A549 (cell line): Measurements from ENCODE around the gene TOM1L2. TPM values are rescaled to one million over a fixed set of nuclear protein-coding genes. Genes with fewer than 3 reads are reported as not detected.

Experiments
- ATAC-seq, 2 experiments: fragments of 200-7000 bp in 1 of 2; fragments of >200 bp in 1 of 2; cut with Nextera tagmentation in 1 of 2; cut with Tn5 transposase in 1 of 2; 3 replicates each; pipeline versions ENCODE4 v1.8.0 to v1.9.1; 2018 to 2020; ENCODE audit warnings: mild to moderate bottlenecking in 1 of 2, moderate library complexity in 1 of 2
- CTCF ChIA-PET: fragments of 300-600 bp; sonication (Branson Sonifier 250); formaldehyde crosslinking; extraction: SDS; loops from one replicate; lab custom pipeline; 2021; ENCODE audit warnings: antibody characterized with exemption, inconsistent platforms; lab: Yijun Ruan, JAX
- POLR2A ChIA-PET: fragments of 350-600 bp; formaldehyde crosslinking; extraction: SDS; loops from one replicate; lab custom pipeline; 2021; ENCODE audit warnings: antibody characterized with exemption, inconsistent platforms; lab: Yijun Ruan, JAX
- DNase-seq, 2 experiments: peaks; one replicate each; pipeline versions ENCODE4 v3.0.0 to v3.0.0-alpha.2; 2011 to 2016; ENCODE audit warnings: low read depth in 1 of 2, low spot score in 1 of 2
- FAIRE-seq: peaks from 2 replicates; lab custom pipeline; 2011; peaks lifted over from hg19 to GRCh38; lab: Jason Lieb, UNC
- H3K27ac ChIP-seq, 2 experiments: fragments of >200 bp; sonication (Bioruptor Twin); formaldehyde crosslinking; 3 replicates each; pipeline ENCODE4 v1.5.1; 2016 to 2017
- H3K4me1 ChIP-seq: fragments of >200 bp; sonication (Bioruptor Twin); formaldehyde crosslinking; 3 replicates; pipeline ENCODE4 v1.6.1; 2016
- H3K4me2 ChIP-seq: fragments of >200 bp; sonication (Bioruptor Twin); formaldehyde crosslinking; 3 replicates; pipeline ENCODE4 v1.6.1; 2016
- H3K4me3 ChIP-seq: fragments of >200 bp; sonication (Bioruptor Twin); formaldehyde crosslinking; 3 replicates; pipeline ENCODE4 v1.5.1; 2016
- H3K9me3 ChIP-seq: fragments of >200 bp; sonication (Bioruptor Twin); formaldehyde crosslinking; 3 replicates; pipeline ENCODE4 v1.6.1; 2016
- BCL3 ChIP-seq: fragments of >200 bp; sonication (Bioruptor Twin); formaldehyde crosslinking; IDR thresholded peaks from 3 replicates; pipeline ENCODE4 v1.6.1; 2016
- CTCF ChIP-seq: fragments of >200 bp; sonication (Bioruptor Twin); formaldehyde crosslinking; IDR thresholded peaks from 3 replicates; pipeline ENCODE4 v1.5.1; 2016
- EP300 ChIP-seq, 2 experiments: fragments of >200 bp; sonication (Bioruptor Twin); formaldehyde crosslinking; IDR thresholded peaks; 2 replicates in 1 of 2; 3 replicates in 1 of 2; pipeline ENCODE4 v1.6.1; 2016 to 2017
- ESRRA ChIP-seq: fragments of 150-350 bp; IDR thresholded peaks from 2 replicates; pipeline ENCODE4 v1.6.1; 2014; ENCODE audit warnings: mild to moderate bottlenecking, low read length, borderline replicate concordance
- GATA3 ChIP-seq: IDR thresholded peaks from 2 replicates; pipeline ENCODE4 v1.6.1; 2012; ENCODE audit warnings: borderline replicate concordance
- HEYL ChIP-seq: fragments of 250-450 bp; sonication (Bioruptor Pico); IDR thresholded peaks from 2 replicates; pipeline ENCODE4 v1.8.0; 2021; ENCODE audit warnings: mild to moderate bottlenecking, moderate library complexity
- JUNB ChIP-seq: fragments of >200 bp; sonication (Bioruptor Twin); formaldehyde crosslinking; IDR thresholded peaks from 2 replicates; pipeline ENCODE4 v1.6.1; 2016
- KDM5A ChIP-seq: fragments of 200-600 bp; sonication (generic); IDR thresholded peaks from 2 replicates; pipeline ENCODE4 v1.6.1; 2016; ENCODE audit warnings: antibody characterized with exemption, mild to moderate bottlenecking
- MAFK ChIP-seq: fragments of 450-650 bp; IDR thresholded peaks from 2 replicates; pipeline ENCODE4 v1.6.1; 2014; ENCODE audit not compliant: partially characterized antibody
- MAX ChIP-seq: IDR thresholded peaks from 2 replicates; pipeline ENCODE4 v1.6.1; 2012
- NPAS2 ChIP-seq: fragments of 250-450 bp; sonication (Bioruptor Pico); IDR thresholded peaks from 2 replicates; pipeline ENCODE4 v1.8.0; 2022; ENCODE audit warnings: mild to moderate bottlenecking, moderate library complexity, borderline replicate concordance
- NR3C1 ChIP-seq: fragments of >200 bp; sonication (Bioruptor Twin); formaldehyde crosslinking; IDR thresholded peaks from 3 replicates; pipeline ENCODE4 v1.6.1; 2017
- PHF8 ChIP-seq: fragments of 200-600 bp; sonication (generic); IDR thresholded peaks from 2 replicates; pipeline ENCODE4 v1.6.1; 2016; ENCODE audit warnings: low read depth, mild to moderate bottlenecking, antibody characterized with exemption, moderate library complexity, borderline replicate concordance
- POLR2A ChIP-seq: IDR thresholded peaks from 2 replicates; pipeline ENCODE4 v1.6.1; 2012; ENCODE audit warnings: mild to moderate bottlenecking, low read length
- RAD21 ChIP-seq, 2 experiments: fragments of >200 bp in 1 of 2; sonication (Bioruptor Twin) in 1 of 2; formaldehyde crosslinking in 1 of 2; IDR thresholded peaks in 1 of 2; conservative IDR thresholded peaks in 1 of 2; 2 replicates in 1 of 2; 3 replicates in 1 of 2; pipeline ENCODE4 v1.6.1; 2012 to 2018; ENCODE audit warnings: inconsistent platforms in 1 of 2
- RFX5 ChIP-seq: fragments of 450-650 bp; IDR thresholded peaks from 2 replicates; pipeline ENCODE4 v1.7.1; 2014; ENCODE audit warnings: antibody characterized with exemption, mild to moderate bottlenecking, moderate library complexity
- RNF2 ChIP-seq: fragments of 200-600 bp; sonication (generic); IDR thresholded peaks from 2 replicates; pipeline ENCODE4 v1.6.1; 2016; ENCODE audit warnings: low read depth, mild to moderate bottlenecking, antibody characterized with exemption, moderate library complexity, borderline replicate concordance
- SMC3 ChIP-seq: fragments of >200 bp; sonication (Bioruptor Twin); formaldehyde crosslinking; IDR thresholded peaks from 3 replicates; pipeline ENCODE4 v1.6.1; 2018; ENCODE audit warnings: inconsistent platforms
- ZC3H11A ChIP-seq: fragments of 450-650 bp; IDR thresholded peaks from 2 replicates; pipeline ENCODE4 v1.6.1; 2014; ENCODE audit warnings: antibody characterized with exemption, mild to moderate bottlenecking
- ZFP36 ChIP-seq: fragments of 450-650 bp; IDR thresholded peaks from 2 replicates; pipeline ENCODE4 v1.6.1; 2014; ENCODE audit warnings: borderline replicate concordance; ENCODE audit not compliant: partially characterized antibody
- WGBS: methylation state at CpG from one replicate; pipeline ENCODE4 v1.1.6; 2017; ENCODE audit errors: missing lambda C conversion rate; 5-methylcytosine and 5-hydroxymethylcytosine counted together
- polyA plus RNA-seq, 4 experiments: library from polyadenylated mRNA; depleted of rRNA in 3 of 4; stranded (reverse); fragments of >200 nt; fragmentation: RNase III in 1 of 4; extraction: RNeasy Plus Mini Kit Qiagen cat#74134 plus additional on column Dnase treatment in 1 of 4; gene quantifications; 2 replicates in 3 of 4; 3 replicates in 1 of 4; pipeline ENCODE4 v1.2.3, GENCODE V29; 2011 to 2017

The TOM1L2 gene
- polyA plus RNA-seq, 2 of the 4 experiments (the other 2 are of a cell fraction), result 19.2 to 24.7 TPM

GRCh38 chr17:17798573-17799255 is 173.5 kb downstream of the TOM1L2 start:
- WGBS, result 88% methylated on average over 16 of the region's 16 CpGs
- no peak for DNase-seq
- ChIA-PET CTCF (interaction anchor here (0.7 to 1.9 kb wide), 3 partner anchors 13 to 70 kb away, joined by 3 to 4 read pairs (median 4); no protein-coding TSS in a partner anchor), POLR2A (no interaction called here)
- peak; percentile 8 to 9; a peak in 3 of 6 replicates for ATAC-seq
- no peak overlapping the region for H3K4me3 ChIP-seq
- TF ChIP-seq GATA3 (no peak), MAX (no peak), SMC3 (no peak), PHF8 (no peak), HEYL (CRISPR knock-in tag) (no peak), ZFP36 (no peak), NR3C1 (no peak), MAFK (no peak), BCL3 (no peak), NPAS2 (CRISPR knock-in tag) (no peak), JUNB (no peak), ESRRA (no peak), KDM5A (no peak), ZC3H11A (no peak), CTCF (no peak), RNF2 (no peak), RAD21 (conservative IDR thresholded peaks at IDR 0.05 in 1 of 2, IDR thresholded peaks at IDR 0.05 in 1 of 2) (no peak), POLR2A (no peak), EP300 (IDR thresholded peaks at IDR 0.05) (no peak)
- H3K9me3 ChIP-seq, result no peaks in the 10 kb centered on the region
- no peak for FAIRE-seq
- H3K27ac ChIP-seq, result no peak overlapping the region
- H3K4me2 ChIP-seq, result no peak overlapping the region
- no peaks in the 10 kb centered on the region for H3K4me1 ChIP-seq

- POLR2A ChIA-PET, result no interaction called here
- no peak for ATAC-seq
- Histone ChIP-seq H3K4me1 (no peaks in the 10 kb centered on the region), H3K9me3 (no peaks in the 10 kb centered on the region), H3K27ac (no peak overlapping the region), H3K4me2 (no peak overlapping the region), H3K4me3 (no peak overlapping the region)
- 91% methylated on average over 20 of the region's 25 CpGs for WGBS
- FAIRE-seq, result no peak
- DNase-seq, result no peak
- CTCF ChIA-PET, result interaction anchor here (0.7 to 5.0 kb wide), 5 partner anchors 11 to 69 kb away, joined by 3 to 28 read pairs (median 4); no protein-coding TSS in a partner anchor
- TF ChIP-seq RFX5 (no peak), ZFP36 (peak; percentile 62)
- TF ChIP-seq, all 56 proteins: peak for 1
Measured at GRCh38 chr17:17798010-17798556, 174.1 kb downstream of the TOM1L2 start.
